A673 (cell line): ENCODE results near the gene KRTAP4-8.
"Not testable (repeated sequence)": the region's sequence is repeated elsewhere in the genome, so short reads cannot be mapped to it uniquely, and the experiment has no call there.

Experiments
- EZH2 ChIP-seq: fragments of 200-600 bp; sonication (generic); IDR thresholded peaks from 2 replicates; pipeline ENCODE4 v1.6.1; 2017; ENCODE audit warnings: borderline replicate concordance, low read depth, mild to moderate bottlenecking, mixed read lengths, antibody characterized with exemption, low read length; ENCODE audit not compliant: poor library complexity, severe bottlenecking
- TF ChIP-seq, protein P1 (sequence below): fragments of 300-800, 200-600 bp; sonication (generic); conservative IDR thresholded peaks from 2 replicates; pipeline ENCODE4 v1.5.1; 2017; ENCODE audit warnings: low read depth, mild to moderate bottlenecking, antibody characterized with exemption, low read length, moderate library complexity, mixed read lengths

DNA sequence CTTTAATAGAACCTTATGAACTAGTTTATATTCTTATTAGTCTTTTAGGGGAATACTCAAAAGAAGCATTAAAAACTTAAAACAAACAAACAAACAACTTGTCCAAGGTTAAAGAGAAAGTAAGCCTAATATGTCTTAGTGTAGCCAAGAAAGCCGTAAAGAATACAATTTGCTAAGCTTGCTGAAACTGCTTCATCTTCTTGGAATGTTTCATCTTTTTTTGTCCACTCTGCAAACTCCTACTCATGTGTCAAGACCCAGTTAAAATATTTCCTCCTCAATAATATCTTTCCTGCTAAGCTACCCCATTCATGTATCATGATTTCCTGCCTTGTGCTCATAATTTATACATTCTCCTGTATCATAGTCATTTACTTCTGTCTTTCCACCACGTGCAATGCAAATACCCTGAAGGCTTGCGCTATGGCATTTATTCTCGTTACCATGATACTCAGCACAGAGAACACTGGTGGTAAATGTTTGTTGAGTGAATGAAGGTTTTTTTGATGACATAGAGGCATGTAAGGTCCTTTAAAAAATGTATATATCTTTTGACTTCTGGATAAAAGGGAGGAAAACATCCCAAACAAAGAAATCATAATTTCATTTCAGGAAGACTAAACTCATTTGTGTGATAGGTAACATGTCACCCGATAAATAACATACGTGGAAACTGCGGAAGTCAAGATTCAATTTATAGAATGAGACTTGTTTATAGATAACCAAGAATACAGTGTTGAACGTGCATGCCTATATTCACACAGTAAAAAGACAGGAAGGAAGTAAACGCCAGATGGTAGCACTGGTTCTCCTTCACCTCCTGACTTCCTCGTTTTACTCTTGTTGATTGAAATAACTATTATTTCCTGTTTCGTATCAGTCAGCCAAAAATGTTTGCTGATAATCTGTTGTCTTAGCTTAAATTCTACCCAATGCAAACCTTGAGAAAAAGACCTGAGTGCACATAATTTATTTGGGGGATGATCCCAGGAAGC, 22.1 kb upstream of the KRTAP4-8 start:
- TF ChIP-seq, protein P1, sequence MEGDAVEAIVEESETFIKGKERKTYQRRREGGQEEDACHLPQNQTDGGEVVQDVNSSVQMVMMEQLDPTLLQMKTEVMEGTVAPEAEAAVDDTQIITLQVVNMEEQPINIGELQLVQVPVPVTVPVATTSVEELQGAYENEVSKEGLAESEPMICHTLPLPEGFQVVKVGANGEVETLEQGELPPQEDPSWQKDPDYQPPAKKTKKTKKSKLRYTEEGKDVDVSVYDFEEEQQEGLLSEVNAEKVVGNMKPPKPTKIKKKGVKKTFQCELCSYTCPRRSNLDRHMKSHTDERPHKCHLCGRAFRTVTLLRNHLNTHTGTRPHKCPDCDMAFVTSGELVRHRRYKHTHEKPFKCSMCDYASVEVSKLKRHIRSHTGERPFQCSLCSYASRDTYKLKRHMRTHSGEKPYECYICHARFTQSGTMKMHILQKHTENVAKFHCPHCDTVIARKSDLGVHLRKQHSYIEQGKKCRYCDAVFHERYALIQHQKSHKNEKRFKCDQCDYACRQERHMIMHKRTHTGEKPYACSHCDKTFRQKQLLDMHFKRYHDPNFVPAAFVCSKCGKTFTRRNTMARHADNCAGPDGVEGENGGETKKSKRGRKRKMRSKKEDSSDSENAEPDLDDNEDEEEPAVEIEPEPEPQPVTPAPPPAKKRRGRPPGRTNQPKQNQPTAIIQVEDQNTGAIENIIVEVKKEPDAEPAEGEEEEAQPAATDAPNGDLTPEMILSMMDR, result not testable (repeated sequence)
- TF ChIP-seq EZH2, result not testable (repeated sequence)
